ENCODE measurements around the gene ALKBH3. TPM values are rescaled to one million over a fixed set of nuclear protein-coding genes. Genes with fewer than 3 reads are reported as not detected.

ALKBH3 gene
- total RNA-seq, 1 donor from 2014 or later = 16.7 TPM

DNA sequence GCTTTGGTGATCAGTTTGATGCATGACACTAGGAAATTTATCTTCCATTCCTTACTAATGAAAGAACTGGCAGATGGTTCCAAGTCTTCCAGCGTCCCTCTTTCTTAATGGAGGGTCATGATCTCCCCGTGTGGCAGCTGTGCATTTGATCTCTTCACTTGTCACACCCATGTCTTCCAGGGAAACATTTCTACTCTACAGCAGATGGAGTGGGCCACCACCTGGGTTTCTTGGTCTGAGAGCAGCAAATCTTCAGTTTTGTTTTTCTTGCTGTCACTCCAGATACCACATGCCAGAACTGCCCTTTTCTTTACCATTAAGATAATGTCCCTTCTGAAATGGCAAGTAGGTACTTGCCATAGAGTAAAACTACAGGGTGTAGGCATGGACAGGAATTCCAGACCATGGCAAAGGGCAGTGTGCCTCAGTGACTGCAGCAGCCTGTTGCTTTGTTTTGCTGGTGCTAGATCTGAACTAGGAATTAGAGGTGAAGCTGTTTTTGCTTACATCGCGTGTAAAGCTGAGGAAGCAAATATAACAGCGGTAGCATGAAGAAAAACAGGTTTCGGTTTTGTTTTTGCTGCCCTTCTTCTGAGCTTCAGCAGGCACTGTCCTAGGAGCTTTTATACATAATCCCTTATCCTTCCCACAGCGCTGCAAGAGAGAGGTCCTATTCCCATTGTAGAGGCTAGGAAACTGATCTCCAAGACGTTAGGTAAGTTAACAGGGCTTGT lies 41.1 kb downstream of the ALKBH3 start:
- FAIRE-seq (no peak), DNase-seq (ENCODE audit: low spot score in 2 of 2) (no peak)

DNA sequence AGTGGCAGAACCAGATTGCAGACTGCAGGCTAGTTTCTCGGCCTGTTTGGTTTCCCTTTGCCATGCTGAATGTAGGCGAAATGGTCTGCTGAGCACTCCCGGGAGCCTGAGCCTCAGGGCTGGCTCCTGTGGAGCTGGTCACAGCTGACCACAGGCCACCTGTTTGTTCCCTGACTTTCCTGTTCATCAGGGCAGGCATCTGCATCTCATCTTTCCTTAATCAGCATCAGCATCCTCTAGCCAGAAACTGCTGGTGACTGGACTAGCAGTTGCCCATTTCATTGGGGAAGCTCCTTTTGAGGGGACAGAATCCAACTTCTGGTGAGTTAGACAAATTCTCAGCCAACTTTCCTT lies 41.6 kb downstream of the ALKBH3 start:
- DNase-seq (ENCODE audit: low spot score in 2 of 2) = no peak
- no peak for FAIRE-seq

DNA sequence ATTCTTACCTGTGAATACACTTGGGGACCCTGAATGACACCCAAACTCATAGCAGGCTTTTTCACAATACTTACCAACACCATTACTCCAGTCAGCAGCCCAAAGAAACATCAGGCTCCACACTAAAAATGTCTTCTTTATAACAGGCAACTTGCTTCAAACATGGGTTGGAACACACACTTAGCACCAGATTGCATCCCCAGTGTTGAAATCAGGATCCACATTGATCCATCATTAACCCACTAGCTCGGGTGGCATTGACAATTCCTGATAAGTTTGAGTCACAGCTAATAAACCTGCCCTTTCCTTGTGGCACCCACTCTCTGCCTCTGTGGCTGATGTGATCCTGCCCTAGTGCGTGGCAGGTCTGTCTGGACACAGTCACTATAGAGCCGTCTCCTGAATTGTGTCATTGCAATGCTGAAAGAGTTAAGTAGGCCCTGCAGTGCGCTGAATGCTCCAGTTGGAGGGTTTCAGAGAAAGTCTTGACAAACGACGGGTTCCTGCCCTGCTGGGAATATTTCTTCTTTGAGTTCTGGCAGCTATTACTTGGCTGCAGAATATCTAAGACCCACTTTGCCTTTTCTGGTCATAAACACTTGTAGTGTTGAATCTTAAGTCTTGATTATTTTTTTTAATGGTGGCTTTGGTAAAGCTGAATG lies 42.2 kb downstream of the ALKBH3 start:
- FAIRE-seq = no peak
- no peak for DNase-seq (ENCODE audit: low spot score in 2 of 2)

DNA sequence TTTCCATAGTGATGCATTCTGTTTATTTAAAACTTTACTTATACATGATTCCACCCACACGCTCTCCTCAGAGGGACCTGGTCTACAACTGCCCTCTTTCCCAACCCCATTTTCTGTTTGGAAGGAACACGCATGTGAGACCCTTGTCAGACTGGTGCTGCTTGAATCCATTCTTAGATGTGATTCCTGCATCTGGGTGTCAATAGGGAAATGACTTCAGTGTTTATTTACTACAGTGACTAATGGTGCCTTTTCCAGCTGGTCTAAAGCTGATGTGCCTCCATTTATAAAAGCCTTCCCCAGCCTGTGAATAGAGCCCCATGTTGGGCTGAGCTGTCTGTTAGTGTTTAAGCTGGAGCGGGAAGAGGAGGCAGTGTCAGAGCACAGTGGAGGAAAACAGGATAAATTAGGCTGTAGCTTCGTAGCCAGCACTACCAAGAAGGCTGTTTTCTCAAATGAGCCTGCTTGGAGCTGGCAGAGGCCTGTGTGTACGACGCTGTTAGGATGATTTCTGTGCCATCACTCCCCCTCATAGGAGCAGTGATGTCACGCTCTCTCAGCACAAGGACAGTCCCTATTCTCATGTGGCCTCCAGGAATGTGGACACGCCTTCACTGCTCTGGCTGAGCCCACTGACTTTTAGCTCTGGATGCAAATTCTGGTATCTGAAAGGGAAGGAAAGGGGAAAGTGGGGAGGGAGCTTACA lies 42.9 kb downstream of the ALKBH3 start:
- DNase-seq (ENCODE audit: low spot score in 2 of 2) (peak; percentile 44 to 78), FAIRE-seq (no peak)

DNA sequence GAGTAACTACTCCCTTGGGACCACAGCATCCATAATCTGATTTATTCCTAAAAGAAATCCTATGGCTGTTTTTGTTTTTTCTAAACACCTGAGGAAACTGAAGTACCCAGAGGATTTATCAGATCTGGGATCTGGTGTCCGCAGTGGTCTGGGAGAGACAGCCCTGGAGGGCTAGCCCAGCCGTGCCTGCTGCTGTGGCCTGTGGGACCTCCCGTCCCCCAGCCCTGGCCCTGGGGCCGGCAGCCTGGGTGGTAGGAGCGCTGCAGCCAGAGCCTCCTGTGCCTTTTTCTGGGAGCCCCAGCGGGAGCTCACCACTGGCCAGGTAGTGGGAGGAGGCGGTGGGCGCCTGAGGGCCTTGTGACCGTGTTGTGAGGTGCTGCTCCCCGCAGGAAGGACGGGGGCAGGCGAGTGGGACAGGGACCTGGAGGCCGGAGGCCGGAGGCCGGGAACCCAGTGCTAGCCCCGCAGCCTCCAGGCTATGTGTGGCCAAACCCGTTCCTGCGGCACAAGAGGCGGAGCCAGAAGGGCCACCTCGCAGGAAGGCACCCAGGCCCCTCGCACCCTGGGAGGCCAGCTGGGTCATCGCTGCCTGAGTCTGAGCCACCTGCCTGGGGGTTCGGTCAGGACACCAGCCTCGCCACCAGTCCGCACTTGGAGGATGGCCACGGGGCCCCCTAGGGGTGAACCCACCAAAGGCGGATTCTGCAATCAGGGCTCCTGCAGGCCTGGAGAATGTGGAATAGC lies 43.7 kb downstream of the ALKBH3 start:
- DNase-seq (ENCODE audit: low spot score in 2 of 2) (no peak), FAIRE-seq (no peak)

DNA sequence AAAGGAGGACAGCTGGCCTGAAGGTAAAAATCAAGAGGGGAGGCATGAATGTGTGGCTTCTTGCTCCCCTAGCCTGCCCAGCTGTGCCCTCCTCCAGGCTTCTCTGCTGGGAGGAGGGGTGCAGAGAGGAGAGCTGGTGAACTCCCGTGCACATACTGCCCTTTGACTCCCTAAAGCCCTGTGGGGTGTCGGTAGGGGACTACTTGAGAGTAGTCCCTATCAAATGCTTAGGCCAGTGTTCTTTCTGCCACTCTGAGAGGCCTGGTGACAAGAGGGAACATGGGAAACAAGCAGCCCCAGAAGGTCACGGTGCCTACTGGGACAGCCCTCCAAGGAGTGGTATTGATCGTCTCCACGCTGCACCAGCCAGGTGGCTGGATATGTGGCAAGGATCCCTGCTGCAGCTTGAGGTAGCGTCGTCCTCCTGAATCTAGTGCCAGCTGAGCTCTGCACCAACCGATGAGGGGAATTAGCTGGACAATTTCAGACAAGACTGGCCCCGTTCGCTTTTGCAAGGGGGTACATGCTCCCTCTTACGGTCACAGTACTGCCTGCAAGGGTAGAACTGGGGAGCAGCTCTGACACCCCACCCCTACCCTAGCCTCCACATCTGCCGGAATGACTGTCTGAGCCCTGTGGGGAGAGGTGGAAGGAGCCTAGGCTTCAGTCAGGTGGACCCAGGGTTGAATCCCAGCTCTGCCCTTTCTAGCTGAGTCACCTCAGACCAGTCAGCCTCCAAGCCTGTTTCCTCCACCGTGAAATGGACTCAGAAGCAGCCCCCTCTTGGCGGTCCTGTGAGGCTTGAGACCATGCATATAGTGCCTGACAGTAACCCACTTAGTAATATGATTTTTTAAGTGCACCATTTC lies 44.7 kb downstream of the ALKBH3 start:
- DNase-seq (ENCODE audit: low spot score in 2 of 2) (no peak), FAIRE-seq (no peak)

DNA sequence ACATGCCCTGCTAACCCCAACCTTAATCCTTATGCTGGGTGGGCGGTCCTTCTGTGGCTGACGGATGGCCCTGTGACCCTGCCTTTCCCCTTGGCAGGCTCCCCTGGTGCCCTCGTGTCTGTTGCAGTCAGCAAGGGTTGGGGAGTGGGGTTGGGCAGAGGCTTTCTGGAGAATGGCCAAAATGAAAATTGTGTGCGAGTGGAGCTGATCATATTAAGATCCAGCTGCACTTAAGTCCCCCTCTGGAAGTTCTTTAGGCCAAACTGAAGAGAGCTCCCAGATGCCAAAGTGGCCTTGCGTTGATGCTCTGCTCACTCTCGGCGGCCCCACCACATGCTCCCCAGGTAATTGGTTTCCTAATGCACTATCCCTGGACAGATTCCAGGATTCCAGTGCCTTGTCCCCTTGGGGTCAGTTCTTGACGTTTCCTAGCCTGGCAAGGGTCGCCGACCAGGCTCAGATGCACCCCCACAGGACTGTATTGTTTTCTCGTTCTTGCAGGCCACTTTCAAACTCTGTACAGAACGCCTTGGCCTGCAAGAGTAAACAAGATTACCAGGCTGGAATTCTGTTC lies 45.4 kb downstream of the ALKBH3 start:
- DNase-seq (ENCODE audit: low spot score in 2 of 2) = no peak
- no peak for FAIRE-seq

DNA sequence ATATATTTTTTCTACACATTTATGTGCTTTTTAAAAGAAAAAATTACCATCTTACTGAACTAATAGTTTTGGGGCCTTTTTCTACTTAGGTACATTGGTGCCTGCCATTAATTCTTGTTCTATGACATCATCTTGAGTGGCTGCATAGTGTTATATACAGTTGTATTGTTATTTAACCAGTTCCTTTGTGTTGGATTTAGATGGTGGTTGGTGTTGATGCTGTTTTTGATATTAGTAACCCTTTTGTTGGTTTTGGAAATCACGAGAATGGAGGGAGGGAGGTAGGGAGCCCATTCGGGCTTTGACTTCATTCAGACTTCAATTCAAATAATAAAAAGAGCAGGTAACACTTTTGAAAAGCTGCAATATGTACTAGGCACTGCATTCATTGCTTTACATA lies 46.4 kb downstream of the ALKBH3 start:
- FAIRE-seq = no peak
- no peak for DNase-seq (ENCODE audit: low spot score in 2 of 2)

DNA sequence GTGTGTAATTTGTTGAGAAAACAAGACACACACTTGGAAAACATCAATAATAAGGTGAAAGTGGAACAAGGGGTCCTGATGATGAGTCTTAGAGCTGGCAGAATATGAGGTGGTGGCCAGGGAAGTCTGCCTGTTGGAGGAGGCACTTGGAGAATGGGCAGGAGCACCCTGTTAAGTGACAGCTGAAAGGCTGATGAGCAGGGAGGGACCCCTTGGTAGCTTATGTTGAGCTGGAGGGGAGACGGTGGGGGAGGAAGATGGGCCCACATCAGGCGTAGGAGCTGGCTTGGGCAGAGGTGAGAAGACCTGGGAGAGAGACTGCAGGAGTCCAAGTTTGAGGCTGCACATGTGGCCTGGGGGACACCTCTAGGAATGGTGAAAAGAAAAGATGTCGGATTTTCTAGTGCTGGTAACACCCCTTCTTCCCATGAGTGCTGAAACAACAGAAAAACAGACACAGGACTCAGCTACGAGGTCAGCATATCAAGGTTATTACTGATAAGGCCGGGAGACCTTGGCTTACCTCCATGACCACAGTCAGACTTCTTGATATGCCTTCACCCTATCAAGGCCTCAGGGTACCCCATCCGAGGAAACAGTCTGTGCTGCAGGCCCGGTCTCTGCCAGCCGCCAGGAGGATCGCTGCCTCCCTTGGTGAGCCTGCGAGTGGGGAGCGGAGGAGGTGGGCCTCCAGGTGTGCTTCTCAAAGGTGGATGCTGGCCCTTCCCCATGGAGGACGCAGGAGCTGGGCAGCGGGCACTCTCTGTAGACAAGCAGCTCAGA lies 47.5 kb downstream of the ALKBH3 start:
- FAIRE-seq (no peak), DNase-seq (ENCODE audit: low spot score in 2 of 2) (no peak)

DNA sequence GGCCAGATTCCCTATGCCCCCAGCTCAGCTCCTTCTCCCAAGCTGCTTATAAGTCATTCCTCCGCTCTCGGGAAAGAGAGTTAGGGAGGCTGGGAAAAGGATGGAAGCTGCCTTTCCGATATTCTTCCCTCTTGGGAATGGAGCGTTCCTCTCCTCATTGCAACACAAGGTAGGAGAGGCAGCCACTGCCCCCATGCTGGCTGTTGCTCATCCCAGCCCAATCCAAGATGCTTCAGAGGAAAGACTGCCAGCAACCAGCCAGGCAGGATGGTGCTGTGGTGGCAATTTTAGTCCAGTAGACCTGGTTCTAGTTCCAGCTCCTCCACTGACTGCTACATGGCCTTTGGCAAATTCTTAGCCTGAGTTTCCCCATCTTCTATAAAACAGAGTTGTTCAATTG lies 48.1 kb downstream of the ALKBH3 start:
- DNase-seq (ENCODE audit: low spot score in 2 of 2) = no peak
- no peak for FAIRE-seq

DNA sequence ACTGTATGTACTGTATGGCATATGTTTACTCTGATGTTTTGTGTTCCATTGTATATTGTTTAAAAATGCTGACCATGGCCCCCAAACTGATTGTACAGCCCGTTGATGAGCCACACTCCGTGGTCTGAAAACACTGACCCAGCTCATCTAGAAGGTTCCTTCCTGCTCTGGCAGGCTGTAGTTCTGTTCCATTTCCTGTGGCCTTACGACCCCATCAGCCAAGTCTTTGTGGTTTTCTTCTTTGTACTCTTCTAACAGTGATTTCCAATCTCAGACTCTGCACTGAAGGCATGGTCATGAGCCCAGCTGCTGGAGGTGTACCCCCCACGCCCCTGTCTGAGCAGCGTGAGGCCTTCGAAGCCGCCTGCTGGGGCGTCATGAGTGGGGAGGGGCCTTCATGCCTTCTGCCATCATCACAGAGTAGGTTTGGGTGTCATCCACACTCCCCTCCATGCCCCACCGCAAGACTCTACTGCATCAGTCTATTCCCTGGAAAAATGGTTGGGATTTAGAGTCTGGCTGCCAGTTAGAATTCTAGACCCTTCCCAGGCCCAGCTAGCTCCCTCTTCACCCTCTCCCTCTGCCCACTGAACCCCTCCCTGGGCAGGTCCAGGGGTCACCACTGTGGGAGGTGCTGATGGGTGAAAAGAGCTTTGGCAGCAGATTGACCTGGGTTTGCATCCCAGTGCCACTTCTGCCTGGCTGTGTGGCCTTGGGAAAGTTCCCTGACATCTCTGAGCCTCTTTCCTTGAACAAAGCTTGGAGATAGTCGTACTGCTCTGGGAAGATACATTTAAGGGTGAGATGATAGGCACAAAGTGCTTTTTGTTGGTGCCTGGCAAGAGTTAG lies 50.5 kb downstream of the ALKBH3 start:
- FAIRE-seq (no peak), DNase-seq (ENCODE audit: low spot score in 2 of 2) (no peak)

DNA sequence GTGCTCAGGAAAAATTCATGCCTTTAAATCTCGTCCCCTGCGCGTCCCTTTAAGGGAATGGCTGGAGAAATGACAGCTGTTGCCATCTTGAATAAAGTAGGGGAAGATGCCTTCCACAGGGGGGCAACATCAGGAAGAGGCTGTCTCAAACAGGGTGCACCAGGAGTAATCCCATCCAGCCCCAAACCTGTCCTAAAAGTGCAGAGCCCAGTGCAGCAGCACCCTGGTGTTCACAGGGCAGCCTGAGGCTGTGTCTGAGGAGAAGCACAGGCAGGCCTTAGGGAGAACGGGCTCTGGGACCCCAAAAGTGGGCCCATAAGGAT lies 51.0 kb downstream of the ALKBH3 start:
- FAIRE-seq = no peak

DNA sequence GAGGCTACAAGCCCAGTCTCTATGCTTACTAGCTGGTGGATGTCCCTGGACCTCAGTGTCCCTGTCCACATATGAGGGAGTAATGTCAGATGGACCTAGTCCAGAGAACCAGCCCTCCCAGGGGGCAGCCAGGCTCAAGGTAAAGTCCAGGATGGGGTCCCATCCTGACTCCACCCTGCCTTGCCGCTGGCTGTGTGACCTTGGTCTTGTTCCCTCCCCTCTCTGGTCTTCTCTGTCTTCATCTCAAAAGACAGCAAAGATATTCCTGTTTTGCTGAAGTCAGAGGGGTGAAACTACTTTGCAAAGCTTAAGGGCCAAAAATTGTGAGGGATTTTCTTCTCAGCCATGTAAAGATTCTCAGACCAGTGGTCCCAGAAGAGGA lies 52.6 kb downstream of the ALKBH3 start:
- no peak for FAIRE-seq
- DNase-seq (ENCODE audit: low spot score in 2 of 2) = no peak

More for the DNA sequence above, 51.0 kb downstream of the ALKBH3 start:
- DNase-seq (ENCODE audit: low spot score in 2 of 2) = no peak

DNA sequence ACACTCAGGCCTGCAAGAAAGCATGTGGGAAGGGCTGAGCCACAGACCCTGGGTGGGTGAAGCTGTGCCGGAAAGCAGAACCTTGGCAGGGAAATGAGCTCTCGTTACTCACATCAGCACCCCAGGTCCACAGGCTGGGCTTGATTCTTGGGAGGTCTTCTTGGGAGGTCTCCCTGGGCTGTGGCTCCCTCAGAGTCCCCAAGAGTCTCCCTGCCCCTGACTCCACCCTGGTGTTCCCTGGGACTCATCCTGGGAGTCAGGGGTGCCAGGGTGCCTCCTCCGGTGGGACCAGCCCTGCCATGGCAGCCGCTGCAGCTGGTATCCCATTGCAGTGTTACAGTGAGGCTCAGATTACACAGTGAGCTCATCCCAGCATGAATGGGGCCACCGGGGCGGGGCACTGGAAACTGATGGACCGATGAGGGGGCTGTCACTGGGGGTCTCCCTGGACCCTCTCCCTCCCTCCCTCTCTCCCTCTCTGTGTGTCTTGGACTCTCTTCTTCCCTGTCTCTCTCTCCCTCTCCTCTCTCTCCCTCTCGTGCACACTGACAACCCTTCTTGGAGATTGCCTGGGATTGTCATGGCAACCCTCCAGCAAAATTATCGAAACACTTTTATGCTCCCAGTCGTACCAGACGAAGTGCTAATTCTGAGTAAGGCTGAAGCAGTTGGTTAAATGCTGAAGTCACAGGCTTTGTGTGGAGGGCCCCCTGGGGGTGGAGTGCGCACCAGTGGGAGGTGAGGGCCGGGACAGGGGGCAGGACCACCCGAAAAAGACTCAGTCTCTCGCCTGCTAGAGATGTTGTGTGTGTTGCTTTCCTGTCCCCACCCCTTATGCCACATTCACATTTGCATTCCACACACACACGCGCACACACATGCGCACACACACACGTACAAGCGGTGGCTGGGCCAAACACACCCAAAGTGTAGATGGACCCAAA lies 53.2 kb downstream of the ALKBH3 start:
- no peak for FAIRE-seq
- no peak for DNase-seq (ENCODE audit: low spot score in 2 of 2)

DNA sequence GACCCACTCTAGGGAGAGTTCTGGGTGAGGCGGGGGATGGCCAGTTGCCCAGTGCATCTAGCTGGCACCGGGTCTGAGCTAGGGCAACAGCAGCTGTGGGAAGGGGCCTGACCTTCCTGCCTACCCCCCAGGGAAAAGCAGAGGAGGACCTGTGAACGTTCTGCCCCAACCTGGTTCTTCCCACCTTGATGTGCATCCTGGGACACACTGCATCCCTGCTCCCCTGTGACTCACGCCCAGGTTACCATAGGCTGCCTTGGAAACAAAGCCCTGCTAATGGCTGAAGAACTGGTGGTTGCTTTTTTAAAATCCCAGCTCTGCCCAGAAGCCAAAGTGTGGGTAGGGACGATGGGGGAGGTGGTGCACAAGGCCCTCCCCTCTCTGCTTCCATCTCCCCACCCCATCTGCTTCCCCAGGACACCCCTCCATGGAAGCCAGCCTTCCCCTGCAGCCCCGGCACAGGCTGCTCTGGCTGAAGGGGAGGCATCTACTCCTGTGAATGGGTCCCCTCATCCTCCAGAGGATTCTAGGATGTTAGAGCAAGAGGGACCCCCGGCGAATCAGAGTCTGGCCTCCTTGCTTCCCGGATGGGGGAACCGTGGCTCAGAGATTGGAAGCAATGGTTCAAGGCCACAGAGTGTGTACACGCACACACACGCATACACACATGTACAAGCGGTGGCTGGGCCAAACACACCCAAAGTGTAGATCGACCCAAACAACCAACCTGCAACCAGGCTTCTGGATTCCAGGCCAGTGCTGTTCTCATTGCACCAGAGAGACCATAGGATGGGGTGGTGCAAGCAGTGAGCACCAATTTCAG lies 54.2 kb downstream of the ALKBH3 start:
- DNase-seq (ENCODE audit: low spot score in 2 of 2) (no peak), FAIRE-seq (no peak)

DNA sequence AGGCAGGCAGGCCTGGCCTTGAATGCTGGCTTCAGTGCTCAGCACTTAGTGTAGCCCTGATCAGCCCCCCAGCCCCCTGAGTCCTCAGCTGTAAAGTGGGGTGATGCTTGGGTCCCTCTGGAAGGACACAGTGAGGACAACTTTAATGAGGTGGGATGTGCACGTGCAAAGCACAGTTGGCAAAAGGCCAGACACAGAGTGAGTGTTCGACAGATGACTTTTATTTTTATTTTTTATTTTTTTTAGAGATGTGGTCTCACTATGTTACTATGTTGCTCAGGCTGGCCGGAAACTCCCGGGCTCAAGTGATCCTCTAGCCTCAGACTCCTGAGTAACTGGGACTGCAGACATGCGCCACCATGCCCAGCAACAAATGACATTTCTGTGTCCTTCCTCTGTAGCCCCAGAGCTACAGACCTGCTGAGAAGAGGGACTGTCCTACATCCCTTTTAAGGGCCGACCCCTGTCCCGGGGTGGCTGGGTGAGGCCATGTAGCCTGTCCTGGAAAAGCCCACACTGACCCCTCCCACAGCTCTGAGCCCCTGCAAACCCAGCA lies 54.9 kb downstream of the ALKBH3 start:
- FAIRE-seq = no peak
- DNase-seq (ENCODE audit: low spot score in 2 of 2) = peak in 1 of 2 donors; percentile 7
